MV-4-11 (cell line): ENCODE results near the gene WDR90.

Source experiments
- DNase-seq: peaks from one replicate; lab custom pipeline; 2025; lab: John Stamatoyannopoulos, UW

Gene WDR90

GRCh38 chr16:648781-649589 lies at the start of gene WDR90:
Gene WDR90, plus strand, starts transcription at chr16:649365. Its CDS starts 52 bp downstream, at chr16:649417.
- DNase-seq = peak; percentile 92

- no peak for DNase-seq
These were observed 48.4 kb upstream of the WDR90 start for GRCh38 chr16:600781-601180.

DNA sequence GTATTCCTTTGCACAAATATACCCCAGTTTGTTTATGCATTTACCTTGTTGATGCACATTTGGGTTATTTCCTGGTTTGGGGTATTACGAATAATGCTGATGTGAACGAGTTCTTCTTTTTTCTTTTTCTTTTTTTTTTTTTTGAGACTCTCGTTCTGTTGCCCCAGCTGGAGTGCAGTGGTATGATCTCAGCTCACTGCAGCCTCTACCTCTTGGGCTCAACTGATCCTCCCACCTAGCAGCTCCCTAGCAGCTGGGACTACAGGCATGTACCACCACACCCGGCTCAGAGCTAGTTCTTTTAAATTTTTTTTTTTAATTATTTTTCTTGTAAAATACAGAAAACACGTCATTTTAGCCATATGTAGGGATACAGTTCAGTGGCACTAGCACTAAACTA lies 45.2 kb upstream of the WDR90 start:
- DNase-seq = no peak

DNA sequence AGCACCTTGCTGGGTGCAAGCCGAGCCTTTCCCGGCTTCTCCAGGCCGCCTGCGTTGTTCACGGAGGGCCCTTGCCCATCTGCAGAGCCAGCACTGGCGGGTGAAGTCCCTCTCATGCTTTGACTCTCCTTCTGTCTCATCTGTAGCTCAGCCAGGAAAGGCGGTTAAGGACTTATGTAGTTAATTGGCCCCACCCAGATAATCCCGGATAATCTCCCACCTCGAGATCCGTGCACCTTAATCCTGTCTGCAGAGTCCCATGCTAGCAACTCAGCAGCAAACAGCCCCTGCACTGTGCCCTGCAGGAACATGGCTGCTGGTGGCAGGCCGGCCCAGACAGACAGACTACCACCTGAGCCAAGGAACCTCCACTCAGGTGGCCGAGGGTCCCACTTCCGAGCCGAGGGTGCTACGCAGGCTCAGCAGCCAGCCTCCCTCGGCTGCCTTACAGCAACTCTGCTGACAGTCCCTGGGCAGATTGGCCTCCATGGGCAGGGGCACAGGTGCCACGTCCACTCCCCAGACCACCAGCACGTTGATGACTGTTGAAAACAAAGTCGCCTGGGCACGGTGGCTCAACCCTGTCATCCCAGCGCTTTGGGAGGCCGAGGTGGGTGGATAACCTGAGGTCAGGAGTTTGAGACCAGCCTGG lies 42.4 kb upstream of the WDR90 start:
- DNase-seq = no peak

DNA sequence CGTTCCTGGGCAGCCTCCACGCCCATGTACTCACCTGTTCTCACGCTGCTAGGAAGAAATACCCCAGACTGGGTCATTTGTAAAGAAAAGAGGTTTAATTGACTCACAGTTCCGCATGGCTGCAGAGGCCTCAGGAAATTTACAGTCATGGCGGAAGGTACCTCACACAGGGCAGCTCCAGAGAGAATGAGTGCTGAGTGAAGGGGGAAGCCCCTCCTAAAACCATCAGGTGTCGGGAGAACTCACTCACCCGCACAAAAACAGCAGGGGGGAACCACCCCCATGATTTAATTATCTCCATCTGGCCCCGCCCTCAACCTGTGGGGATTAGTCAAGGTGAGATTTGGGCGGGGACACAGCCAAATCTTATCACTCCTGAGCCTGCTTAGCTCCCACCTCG lies 41.1 kb upstream of the WDR90 start:
- no peak for DNase-seq

DNA sequence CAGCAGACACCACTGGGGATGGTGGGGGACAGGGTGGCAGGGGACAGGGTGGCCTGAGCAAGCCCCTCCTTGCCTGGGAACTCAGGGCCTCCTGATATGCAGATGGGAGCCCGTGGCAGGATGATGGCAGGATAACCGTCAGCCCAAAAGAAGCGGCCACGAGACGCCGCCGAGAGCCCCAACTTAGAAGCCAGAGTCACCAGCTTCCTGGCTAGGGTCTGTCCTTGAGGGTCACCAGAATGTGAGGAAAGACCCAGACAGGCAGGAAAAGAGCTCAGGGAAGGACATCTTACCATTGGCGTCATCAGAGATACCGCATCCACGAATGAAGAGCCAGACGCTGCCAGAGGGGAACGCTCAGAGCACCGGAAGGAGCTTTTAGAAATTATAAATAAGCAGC lies 39.8 kb upstream of the WDR90 start:
- no peak for DNase-seq

DNA sequence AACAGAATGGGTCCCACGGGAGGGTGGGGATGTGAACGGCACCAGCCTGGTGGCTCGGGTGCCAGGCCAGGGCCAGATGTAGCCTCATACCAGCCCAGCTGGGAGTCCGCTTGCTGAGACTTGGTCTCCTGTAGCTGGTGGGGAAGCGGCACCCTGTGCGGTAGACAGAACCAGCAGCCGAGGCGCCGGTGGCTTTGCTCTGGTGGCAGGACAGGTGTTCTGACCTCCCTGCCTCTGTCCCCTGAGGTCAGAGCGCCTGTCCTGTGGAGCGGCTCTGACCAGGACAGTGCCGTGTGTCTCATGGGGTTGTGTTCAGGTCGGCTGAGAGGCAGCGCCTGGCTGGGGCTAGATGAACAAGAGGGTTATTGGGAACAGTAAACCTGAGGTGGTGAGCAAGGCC lies 39.2 kb upstream of the WDR90 start:
- DNase-seq = no peak

GRCh38 chr16:610513-611381 lies 38.4 kb upstream of the WDR90 start:
- no peak for DNase-seq

DNA sequence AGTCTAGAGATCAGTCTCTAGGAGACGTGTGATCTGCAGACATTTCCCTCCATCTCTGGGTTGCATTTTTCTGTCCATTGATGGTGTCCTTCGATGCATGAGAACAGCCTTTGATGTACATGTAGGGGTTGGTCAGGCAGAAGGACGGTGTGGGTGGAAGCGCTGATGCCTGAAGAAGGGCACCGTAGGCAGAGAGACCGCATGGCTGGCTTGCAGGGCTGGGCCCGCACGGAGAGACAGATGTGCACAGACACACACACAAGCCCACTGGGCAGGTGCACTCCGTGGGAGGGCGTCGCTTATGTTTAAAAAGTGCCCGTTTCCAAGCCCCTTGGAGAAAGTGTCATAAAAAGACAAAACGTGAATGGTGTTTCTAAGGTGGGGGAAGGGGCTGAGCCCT lies 34.0 kb upstream of the WDR90 start:
- DNase-seq = no peak

GRCh38 chr16:616733-617586 lies 32.2 kb upstream of the WDR90 start:
- DNase-seq = no peak

DNA sequence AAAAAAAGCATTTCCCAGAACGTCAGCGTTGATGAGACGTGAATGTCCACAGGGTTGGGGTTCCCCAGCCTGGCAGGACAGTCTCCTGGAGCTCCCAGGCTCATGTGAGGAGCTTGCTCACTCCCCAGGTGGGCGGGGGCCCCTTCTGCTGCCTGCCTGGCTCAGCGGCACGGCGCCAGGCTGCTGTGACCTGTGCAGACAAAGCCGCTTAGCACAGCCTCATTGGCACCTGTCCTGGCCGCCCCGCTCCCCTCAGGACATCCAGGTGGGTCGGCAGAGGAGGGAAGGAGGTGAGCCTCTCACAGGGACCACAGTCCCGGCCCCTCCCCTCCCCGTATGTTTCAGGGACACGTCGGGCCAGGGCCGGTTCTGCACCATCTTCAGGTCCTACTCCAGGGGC lies 31.3 kb upstream of the WDR90 start:
- DNase-seq = no peak

- no peak for DNase-seq
These were observed 29.6 kb upstream of the WDR90 start for GRCh38 chr16:619476-620100.

DNA sequence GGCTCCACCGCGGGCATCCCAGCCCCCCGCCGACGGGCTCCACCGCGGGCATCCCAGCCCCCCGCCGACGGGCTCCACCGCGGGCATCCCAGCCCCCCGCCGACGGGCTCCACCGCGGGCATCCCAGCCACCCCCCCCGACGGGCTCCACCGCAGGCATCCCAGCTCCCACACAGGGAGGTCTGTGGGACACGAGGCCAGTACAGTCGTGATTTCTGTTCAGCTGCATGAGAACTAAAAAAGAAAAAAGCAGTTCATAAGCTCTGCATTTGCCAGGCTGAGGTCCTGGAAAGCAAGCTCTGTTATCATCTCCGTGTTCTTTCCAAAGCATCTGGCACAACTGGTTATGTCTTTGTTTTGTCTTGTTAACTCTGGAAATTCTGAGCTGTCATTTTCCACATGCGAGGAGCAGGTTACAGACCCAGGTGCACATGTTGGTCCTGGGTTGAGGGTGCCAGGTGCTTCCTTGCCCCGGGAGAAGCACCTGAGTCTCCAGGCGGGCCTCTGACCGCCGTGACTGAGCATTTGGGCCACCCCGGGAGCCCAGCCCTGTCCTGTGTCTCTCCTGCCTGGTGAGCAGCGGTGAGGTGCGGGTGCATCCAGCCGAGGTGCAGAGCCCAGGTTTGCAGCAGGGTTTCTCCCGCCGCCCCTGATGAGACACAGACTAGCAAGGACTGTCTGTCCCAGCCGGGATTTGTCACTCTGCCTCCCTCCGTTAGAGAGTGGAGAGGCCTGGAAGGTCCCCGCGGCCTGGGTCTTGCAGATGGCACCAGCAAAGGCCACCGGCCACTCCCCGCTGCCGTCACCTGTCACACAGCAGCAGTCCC lies 28.3 kb upstream of the WDR90 start:
- no peak for DNase-seq

DNA sequence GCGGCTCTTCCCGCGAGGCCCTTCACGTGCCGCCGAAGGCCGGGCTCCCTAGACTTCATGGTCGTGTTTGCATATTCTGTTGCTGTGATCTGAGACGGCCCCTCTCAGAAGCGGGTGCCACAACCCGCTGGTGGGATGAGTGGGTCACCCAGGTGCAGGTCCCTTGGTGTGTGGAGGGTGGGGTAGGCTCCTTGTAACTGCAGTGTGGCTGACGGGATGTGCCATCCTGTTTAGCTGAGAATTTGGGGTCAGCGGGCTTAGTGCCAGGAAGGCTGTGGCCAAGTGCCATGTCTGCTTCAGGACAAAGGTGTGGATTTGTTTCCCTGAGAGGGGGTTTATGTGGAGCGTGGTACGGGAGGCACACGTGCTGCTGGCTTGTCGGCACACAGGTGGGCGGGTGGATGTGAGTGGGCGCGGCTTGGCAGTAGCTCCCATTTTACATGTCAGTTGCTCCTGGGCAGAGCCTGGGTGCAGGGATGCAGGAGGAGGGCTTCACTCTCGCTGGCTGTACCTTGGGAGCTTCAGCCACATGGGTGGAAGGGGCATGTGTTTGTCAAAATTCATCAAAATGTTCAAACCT lies 27.5 kb upstream of the WDR90 start:
- no peak for DNase-seq

DNA sequence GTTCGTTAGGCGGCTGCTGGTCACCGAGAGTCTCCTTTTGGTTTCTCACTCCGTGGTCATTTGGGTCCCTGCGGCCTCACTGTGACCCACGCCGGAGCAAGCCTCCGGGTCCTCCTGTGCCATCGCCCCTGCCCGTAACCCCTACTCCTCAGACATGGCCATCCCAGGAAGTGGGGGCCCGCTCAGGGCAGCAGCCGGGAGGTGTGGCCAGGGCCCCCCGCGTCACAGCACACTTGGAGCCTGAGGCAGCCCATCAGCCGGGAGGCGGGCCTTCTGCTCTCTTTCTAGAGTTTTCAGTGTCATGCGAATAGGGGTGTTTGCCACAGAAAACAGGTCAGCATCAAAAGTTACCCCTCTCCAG lies 26.3 kb upstream of the WDR90 start:
- no peak for DNase-seq

GRCh38 chr16:624526-625070 lies 24.6 kb upstream of the WDR90 start:
- no peak for DNase-seq

DNA sequence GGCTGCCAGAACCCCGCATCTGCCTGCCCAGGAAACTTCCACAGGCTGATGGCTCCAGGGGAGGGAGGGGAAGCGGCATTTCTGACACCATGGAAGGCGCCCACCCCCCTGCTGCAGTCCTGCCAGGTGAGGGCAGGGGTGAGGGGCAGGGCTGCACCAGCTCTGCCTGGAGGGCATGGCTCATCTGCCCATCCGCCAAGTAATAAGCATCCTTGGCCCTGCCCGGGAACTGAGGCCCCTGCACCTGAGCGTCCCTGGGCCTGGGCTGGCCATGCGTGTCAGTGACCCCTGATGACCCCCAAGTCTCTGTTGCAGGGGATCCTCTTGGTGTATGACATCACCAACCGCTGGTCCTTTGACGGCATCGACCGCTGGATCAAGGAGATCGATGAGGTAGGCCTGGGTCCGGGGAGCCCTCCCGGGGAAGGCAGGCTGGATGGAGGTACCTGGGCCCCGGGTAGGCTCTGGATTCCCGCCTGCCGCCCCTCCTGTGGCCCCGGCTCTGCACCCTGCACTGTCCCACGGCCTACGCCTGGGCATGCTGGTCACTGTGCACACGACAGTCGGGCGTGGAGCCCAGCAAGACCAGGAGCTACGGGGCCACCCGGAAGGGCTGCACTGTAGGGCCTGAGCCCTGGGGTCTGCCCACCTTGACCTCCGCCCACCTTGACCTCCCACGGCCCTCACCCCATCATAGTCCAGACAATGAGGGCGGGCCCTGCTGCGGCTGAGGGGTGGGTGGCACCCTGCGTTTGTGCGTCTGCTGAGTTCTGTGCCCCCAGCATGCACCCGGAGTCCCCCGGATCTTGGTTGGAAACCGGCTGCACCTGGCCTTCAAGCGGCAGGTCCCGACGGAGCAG lies 23.8 kb upstream of the WDR90 start:
- DNase-seq = no peak

GRCh38 chr16:625977-626765 lies 23.0 kb upstream of the WDR90 start:
- no peak for DNase-seq
